HEK293 (cell line): ENCODE results near the gene JTB.

Experiments used
- GLI2 ChIP-seq: fragments of 450-650 bp; formaldehyde crosslinking; IDR thresholded peaks from 2 replicates; pipeline ENCODE4; 2017; ENCODE audit warnings: missing biosample characterization, missing genetic modification characterization, low read depth, borderline replicate concordance
- HOXA7 ChIP-seq: sonication (generic); formaldehyde crosslinking; IDR thresholded peaks from 2 replicates; pipeline ENCODE4 v1.8.1; 2022; ENCODE audit warnings: missing genetic modification reagents, borderline replicate concordance
- KLF10 ChIP-seq: fragments of 450-650 bp; IDR thresholded peaks from 2 replicates; pipeline ENCODE4 v1.5.1; 2018; ENCODE audit warnings: missing biosample characterization, mild to moderate bottlenecking, missing genetic modification characterization
- KLF7 ChIP-seq: fragments of 450-650 bp; formaldehyde crosslinking; IDR thresholded peaks from 2 replicates; pipeline ENCODE4 v1.5.1; 2016; ENCODE audit warnings: missing biosample characterization, missing genetic modification characterization, borderline replicate concordance
- SALL2 ChIP-seq: fragments of 450-650 bp; formaldehyde crosslinking; IDR thresholded peaks from 2 replicates; pipeline ENCODE4 v1.5.0; 2017; ENCODE audit warnings: missing biosample characterization, mild to moderate bottlenecking, missing genetic modification characterization, borderline replicate concordance
- ZBTB17 ChIP-seq: fragments of 450-650 bp; formaldehyde crosslinking; IDR thresholded peaks from 2 replicates; pipeline ENCODE4 v1.5.1; 2016; ENCODE audit warnings: missing biosample characterization, missing genetic modification characterization
- ZBTB7A ChIP-seq: fragments of 450-650 bp; formaldehyde crosslinking; IDR thresholded peaks from 2 replicates; pipeline ENCODE4 v1.5.1; 2016; ENCODE audit warnings: low read depth, missing biosample characterization, missing genetic modification characterization
- ZBTB8A ChIP-seq: fragments of 450-650 bp; formaldehyde crosslinking; IDR thresholded peaks from 2 replicates; pipeline ENCODE4 v1.5.1; 2016; ENCODE audit warnings: missing biosample characterization, missing genetic modification characterization
- ZNF155 ChIP-seq: fragments of 450-650 bp; formaldehyde crosslinking; IDR thresholded peaks from 2 replicates; pipeline ENCODE4 v1.5.1; 2016; ENCODE audit warnings: missing biosample characterization, missing genetic modification characterization
- ZNF157 ChIP-seq: fragments of 450-650 bp; formaldehyde crosslinking; IDR thresholded peaks from 2 replicates; pipeline ENCODE4 v1.5.1; 2016; ENCODE audit warnings: missing biosample characterization, missing genetic modification characterization
- ZNF19 ChIP-seq: fragments of 450-650 bp; formaldehyde crosslinking; IDR thresholded peaks from 2 replicates; pipeline ENCODE4; 2016; ENCODE audit warnings: missing biosample characterization, missing genetic modification characterization, low read depth
- ZNF24 ChIP-seq: fragments of 450-650 bp; formaldehyde crosslinking; IDR thresholded peaks from 2 replicates; pipeline ENCODE4 v1.5.1; 2016; ENCODE audit warnings: missing biosample characterization, missing genetic modification characterization
- ZNF324 ChIP-seq: fragments of 450-650 bp; formaldehyde crosslinking; IDR thresholded peaks from 2 replicates; pipeline ENCODE4 v1.5.1; 2016; ENCODE audit warnings: missing biosample characterization, missing genetic modification characterization
- ZNF366 ChIP-seq: fragments of 450-650 bp; formaldehyde crosslinking; conservative IDR thresholded peaks from 2 replicates; pipeline ENCODE4 v1.5.1; 2016; ENCODE audit warnings: missing biosample characterization, missing genetic modification characterization
- ZNF530 ChIP-seq: fragments of 450-650 bp; formaldehyde crosslinking; IDR thresholded peaks from 2 replicates; pipeline ENCODE4 v1.5.1; 2016; ENCODE audit warnings: low read depth, missing biosample characterization, missing genetic modification characterization
- ZNF544 ChIP-seq: fragments of 450-650 bp; formaldehyde crosslinking; IDR thresholded peaks from 2 replicates; pipeline ENCODE4 v1.5.0; 2017; ENCODE audit warnings: missing biosample characterization, missing genetic modification characterization
- ZNF548 ChIP-seq: fragments of 450-650 bp; formaldehyde crosslinking; IDR thresholded peaks from 2 replicates; pipeline ENCODE4 v1.5.1; 2016; ENCODE audit warnings: missing biosample characterization, missing genetic modification characterization
- ZNF549 ChIP-seq: fragments of 450-650 bp; IDR thresholded peaks from 2 replicates; pipeline ENCODE4 v1.5.1; 2018; ENCODE audit warnings: missing biosample characterization, missing genetic modification characterization, mild to moderate bottlenecking, inconsistent platforms, moderate library complexity
- ZNF660 ChIP-seq: fragments of 450-650 bp; IDR thresholded peaks from 2 replicates; pipeline ENCODE4 v1.5.1; 2018; ENCODE audit warnings: missing biosample characterization, mild to moderate bottlenecking, missing genetic modification characterization
- ZNF837 ChIP-seq: fragments of 450-650 bp; formaldehyde crosslinking; IDR thresholded peaks from 2 replicates; pipeline ENCODE4 v1.5.1; 2016; ENCODE audit warnings: missing biosample characterization, missing genetic modification characterization
- TF ChIP-seq, protein P1 (sequence below): fragments of 450-650 bp; formaldehyde crosslinking; conservative IDR thresholded peaks from 2 replicates; pipeline ENCODE4 v1.5.1; 2016; ENCODE audit warnings: low read depth, missing biosample characterization, missing genetic modification characterization
- TF ChIP-seq, protein P2 (sequence below): fragments of 450-650 bp; formaldehyde crosslinking; IDR thresholded peaks from 2 replicates; pipeline ENCODE4 v1.5.1; 2016; ENCODE audit warnings: missing biosample characterization, missing genetic modification characterization
- TF ChIP-seq, protein P3 (sequence below): fragments of 450-650 bp; formaldehyde crosslinking; IDR thresholded peaks from 2 replicates; pipeline ENCODE4 v1.5.1; 2016; ENCODE audit warnings: missing biosample characterization, missing genetic modification characterization, low read depth
- TF ChIP-seq, protein P4 (sequence below): fragments of 450-650 bp; formaldehyde crosslinking; IDR thresholded peaks from 2 replicates; pipeline ENCODE4 v1.5.0; 2017; ENCODE audit warnings: missing biosample characterization, missing genetic modification characterization, borderline replicate concordance
- TF ChIP-seq, protein P5 (sequence below): fragments of 450-650 bp; formaldehyde crosslinking; IDR thresholded peaks from 2 replicates; pipeline ENCODE4 v1.5.1; 2016; ENCODE audit warnings: missing biosample characterization, missing genetic modification characterization
- TF ChIP-seq, protein P6 (sequence below): fragments of 450-650 bp; formaldehyde crosslinking; IDR thresholded peaks from 2 replicates; pipeline ENCODE4 v1.5.1; 2016; ENCODE audit warnings: missing biosample characterization, missing genetic modification characterization

Gene JTB

DNA sequence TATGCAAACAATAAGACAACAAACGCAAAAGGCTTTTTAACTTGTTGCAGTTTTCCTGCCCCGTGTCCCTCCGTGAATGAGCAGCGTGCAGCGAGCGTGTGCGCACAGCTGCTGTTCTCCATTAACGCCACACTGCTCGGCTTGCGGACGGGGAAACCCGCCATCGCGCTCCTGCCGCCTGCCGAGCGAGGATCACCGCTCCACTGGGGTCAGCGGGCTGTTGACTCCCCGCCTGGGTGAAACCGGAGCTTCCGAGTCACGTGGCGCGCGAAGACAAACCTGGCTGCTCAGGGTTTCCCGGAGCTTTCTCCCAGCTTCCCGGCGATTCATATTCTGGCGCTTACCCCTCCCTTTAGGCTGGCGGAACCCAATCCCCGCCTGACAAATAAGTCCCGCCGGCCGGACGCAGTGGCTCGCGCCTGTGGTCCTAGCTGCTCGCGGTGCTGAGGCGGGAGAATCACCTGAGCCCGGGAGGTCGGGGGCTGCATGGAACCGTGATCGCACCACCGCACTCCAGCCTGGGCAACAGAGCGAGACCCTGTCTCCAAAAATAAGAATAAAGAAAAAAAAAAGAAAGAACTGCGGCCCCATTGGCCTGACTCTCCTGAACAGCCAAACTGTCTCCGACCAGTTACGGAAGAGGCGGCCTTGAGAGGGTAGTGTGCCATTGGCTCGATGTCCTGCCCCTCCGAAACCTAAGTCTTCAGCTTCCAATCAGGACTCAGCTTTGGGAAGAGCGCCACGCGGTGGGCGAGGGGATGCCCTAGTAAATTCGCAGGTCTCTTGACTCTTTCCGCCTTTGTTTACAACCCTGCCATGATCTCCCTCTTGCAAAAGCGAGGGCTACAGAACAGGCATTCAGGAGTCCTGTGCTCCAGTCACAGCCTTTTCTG, 10.1 kb downstream of the JTB start, which contains the start of gene CREB3L4 (continued):
- TF ChIP-seq, protein P1, sequence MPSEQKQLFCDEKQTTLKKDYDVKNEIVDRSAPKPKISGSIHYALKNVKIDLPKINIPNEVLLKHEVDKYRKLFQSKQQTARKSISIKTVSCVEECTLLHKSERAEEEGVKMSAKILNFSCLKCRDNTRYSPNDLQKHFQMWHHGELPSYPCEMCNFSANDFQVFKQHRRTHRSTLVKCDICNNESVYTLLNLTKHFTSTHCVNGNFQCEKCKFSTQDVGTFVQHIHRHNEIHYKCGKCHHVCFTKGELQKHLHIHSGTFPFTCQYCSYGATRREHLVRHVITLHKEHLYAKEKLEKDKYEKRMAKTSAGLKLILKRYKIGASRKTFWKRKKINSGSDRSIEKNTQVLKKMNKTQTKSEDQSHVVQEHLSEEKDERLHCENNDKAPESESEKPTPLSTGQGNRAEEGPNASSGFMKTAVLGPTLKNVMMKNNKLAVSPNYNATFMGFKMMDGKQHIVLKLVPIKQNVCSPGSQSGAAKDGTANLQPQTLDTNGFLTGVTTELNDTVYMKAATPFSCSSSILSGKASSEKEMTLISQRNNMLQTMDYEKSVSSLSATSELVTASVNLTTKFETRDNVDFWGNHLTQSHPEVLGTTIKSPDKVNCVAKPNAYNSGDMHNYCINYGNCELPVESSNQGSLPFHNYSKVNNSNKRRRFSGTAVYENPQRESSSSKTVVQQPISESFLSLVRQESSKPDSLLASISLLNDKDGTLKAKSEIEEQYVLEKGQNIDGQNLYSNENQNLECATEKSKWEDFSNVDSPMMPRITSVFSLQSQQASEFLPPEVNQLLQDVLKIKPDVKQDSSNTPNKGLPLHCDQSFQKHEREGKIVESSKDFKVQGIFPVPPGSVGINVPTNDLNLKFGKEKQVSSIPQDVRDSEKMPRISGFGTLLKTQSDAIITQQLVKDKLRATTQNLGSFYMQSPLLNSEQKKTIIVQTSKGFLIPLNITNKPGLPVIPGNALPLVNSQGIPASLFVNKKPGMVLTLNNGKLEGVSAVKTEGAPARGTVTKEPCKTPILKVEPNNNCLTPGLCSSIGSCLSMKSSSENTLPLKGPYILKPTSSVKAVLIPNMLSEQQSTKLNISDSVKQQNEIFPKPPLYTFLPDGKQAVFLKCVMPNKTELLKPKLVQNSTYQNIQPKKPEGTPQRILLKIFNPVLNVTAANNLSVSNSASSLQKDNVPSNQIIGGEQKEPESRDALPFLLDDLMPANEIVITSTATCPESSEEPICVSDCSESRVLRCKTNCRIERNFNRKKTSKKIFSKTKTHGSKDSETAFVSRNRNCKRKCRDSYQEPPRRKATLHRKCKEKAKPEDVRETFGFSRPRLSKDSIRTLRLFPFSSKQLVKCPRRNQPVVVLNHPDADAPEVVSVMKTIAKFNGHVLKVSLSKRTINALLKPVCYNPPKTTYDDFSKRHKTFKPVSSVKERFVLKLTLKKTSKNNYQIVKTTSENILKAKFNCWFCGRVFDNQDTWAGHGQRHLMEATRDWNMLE (tag by site-specific recombination) = peak; percentile 54
- TF ChIP-seq ZNF530 (tag by site-specific recombination) = no peak
- TF ChIP-seq, protein P2, sequence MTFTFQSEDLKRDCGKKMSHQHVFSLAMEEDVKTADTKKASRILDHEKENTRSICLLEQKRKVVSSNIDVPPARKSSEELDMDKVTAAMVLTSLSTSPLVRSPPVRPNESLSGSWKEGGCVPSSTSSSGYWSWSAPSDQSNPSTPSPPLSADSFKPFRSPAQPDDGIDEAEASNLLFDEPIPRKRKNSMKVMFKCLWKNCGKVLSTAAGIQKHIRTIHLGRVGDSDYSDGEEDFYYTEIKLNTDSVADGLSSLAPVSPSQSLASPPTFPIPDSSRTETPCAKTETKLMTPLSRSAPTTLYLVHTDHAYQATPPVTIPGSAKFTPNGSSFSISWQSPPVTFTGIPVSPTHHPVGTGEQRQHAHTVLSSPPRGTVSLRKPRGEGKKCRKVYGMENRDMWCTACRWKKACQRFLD (tag by site-specific recombination) = no peak
- TF ChIP-seq, protein P3, sequence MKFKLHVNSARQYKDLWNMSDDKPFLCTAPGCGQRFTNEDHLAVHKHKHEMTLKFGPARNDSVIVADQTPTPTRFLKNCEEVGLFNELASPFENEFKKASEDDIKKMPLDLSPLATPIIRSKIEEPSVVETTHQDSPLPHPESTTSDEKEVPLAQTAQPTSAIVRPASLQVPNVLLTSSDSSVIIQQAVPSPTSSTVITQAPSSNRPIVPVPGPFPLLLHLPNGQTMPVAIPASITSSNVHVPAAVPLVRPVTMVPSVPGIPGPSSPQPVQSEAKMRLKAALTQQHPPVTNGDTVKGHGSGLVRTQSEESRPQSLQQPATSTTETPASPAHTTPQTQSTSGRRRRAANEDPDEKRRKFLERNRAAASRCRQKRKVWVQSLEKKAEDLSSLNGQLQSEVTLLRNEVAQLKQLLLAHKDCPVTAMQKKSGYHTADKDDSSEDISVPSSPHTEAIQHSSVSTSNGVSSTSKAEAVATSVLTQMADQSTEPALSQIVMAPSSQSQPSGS (tag by site-specific recombination) = no peak
- peak; percentile 73 for TF ChIP-seq ZNF366 (tag by site-specific recombination)
- TF ChIP-seq, protein P4, sequence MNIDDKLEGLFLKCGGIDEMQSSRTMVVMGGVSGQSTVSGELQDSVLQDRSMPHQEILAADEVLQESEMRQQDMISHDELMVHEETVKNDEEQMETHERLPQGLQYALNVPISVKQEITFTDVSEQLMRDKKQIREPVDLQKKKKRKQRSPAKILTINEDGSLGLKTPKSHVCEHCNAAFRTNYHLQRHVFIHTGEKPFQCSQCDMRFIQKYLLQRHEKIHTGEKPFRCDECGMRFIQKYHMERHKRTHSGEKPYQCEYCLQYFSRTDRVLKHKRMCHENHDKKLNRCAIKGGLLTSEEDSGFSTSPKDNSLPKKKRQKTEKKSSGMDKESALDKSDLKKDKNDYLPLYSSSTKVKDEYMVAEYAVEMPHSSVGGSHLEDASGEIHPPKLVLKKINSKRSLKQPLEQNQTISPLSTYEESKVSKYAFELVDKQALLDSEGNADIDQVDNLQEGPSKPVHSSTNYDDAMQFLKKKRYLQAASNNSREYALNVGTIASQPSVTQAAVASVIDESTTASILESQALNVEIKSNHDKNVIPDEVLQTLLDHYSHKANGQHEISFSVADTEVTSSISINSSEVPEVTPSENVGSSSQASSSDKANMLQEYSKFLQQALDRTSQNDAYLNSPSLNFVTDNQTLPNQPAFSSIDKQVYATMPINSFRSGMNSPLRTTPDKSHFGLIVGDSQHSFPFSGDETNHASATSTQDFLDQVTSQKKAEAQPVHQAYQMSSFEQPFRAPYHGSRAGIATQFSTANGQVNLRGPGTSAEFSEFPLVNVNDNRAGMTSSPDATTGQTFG (tag by site-specific recombination) = no peak
- no peak for TF ChIP-seq ZNF548 (tag by site-specific recombination)
- TF ChIP-seq SALL2 (tag by site-specific recombination) = no peak
- peak; percentile 99 for TF ChIP-seq ZBTB17 (tag by site-specific recombination)
- no peak for TF ChIP-seq ZNF19 (tag by site-specific recombination)
- TF ChIP-seq KLF7 (tag by site-specific recombination) = 0 out of 2 replicates have a peak, but pooled peaks have one; percentile 36
- TF ChIP-seq ZBTB8A = peak; percentile 75
- TF ChIP-seq ZNF24 (tag by site-specific recombination) = peak; percentile 87
- TF ChIP-seq ZBTB7A (tag by site-specific recombination) = no peak
- TF ChIP-seq, protein P5, sequence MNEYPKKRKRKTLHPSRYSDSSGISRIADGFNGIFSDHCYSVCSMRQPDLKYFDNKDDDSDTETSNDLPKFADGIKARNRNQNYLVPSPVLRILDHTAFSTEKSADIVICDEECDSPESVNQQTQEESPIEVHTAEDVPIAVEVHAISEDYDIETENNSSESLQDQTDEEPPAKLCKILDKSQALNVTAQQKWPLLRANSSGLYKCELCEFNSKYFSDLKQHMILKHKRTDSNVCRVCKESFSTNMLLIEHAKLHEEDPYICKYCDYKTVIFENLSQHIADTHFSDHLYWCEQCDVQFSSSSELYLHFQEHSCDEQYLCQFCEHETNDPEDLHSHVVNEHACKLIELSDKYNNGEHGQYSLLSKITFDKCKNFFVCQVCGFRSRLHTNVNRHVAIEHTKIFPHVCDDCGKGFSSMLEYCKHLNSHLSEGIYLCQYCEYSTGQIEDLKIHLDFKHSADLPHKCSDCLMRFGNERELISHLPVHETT (tag by site-specific recombination) = no peak
- TF ChIP-seq ZNF549 (tag by site-specific recombination) = no peak
- TF ChIP-seq ZNF324 (tag by site-specific recombination) = peak; percentile 73; the same call in 1 of the 2 replicates
- no peak for TF ChIP-seq ZNF837 (tag by site-specific recombination)
- no peak for TF ChIP-seq ZNF157
- TF ChIP-seq ZNF155 = no peak
- TF ChIP-seq GLI2 (tag by site-specific recombination) = no peak
- no peak for TF ChIP-seq HOXA7 (CRISPR knock-in tag)
- TF ChIP-seq ZNF544 (tag by site-specific recombination) = no peak
- TF ChIP-seq, protein P6, sequence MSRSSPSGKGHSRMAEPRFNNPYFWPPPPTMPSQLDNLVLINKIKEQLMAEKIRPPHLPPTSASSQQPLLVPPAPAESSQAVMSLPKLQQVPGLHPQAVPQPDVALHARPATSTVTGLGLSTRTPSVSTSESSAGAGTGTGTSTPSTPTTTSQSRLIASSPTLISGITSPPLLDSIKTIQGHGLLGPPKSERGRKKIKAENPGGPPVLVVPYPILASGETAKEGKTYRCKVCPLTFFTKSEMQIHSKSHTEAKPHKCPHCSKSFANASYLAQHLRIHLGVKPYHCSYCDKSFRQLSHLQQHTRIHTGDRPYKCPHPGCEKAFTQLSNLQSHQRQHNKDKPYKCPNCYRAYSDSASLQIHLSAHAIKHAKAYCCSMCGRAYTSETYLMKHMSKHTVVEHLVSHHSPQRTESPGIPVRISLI (tag by site-specific recombination) = peak; percentile 95; the same call in 1 of the 2 replicates
- peak; percentile 88 for TF ChIP-seq ZNF660 (tag by site-specific recombination)
- no peak for TF ChIP-seq KLF10 (tag by site-specific recombination)
